SKM-1 treated with dmso at 0.1 percent for 144 hours (cell line): ENCODE measurements around the gene ZFP42.
"Not testable (repeated sequence)": the region's sequence is repeated elsewhere in the genome, so short reads cannot be mapped to it uniquely, and the experiment has no call there.

Experiments
- DNase-seq: peaks from one replicate; lab custom pipeline; 2025; ENCODE audit not compliant: unreplicated experiment; lab: John Stamatoyannopoulos, UW

The ZFP42 gene

GRCh38 chr4:188018262-188018661 lies 22.7 kb downstream of the ZFP42 start:
- DNase-seq, result no peak

GRCh38 chr4:188021548-188022249 lies 26.1 kb downstream of the ZFP42 start:
- no peak for DNase-seq

GRCh38 chr4:188023682-188024081 lies 28.1 kb downstream of the ZFP42 start:
- DNase-seq, result no peak

GRCh38 chr4:188025476-188025875 lies 29.9 kb downstream of the ZFP42 start:
- DNase-seq, result no peak

GRCh38 chr4:188029114-188029513 lies 33.5 kb downstream of the ZFP42 start:
- no peak for DNase-seq

- DNase-seq, result no peak
Observed at GRCh38 chr4:188030401-188030800, 34.8 kb downstream of the ZFP42 start.

GRCh38 chr4:188031751-188032150 lies 36.2 kb downstream of the ZFP42 start:
- DNase-seq, result no peak

GRCh38 chr4:188032170-188032569 lies 36.6 kb downstream of the ZFP42 start:
- no peak for DNase-seq

GRCh38 chr4:188032583-188032982 lies 37.0 kb downstream of the ZFP42 start:
- no peak for DNase-seq

GRCh38 chr4:188037003-188037713 lies 41.6 kb downstream of the ZFP42 start:
- DNase-seq, result no peak

- DNase-seq, result no peak
Observed at GRCh38 chr4:188041721-188042120, 46.1 kb downstream of the ZFP42 start.

GRCh38 chr4:188042191-188042590 lies 46.6 kb downstream of the ZFP42 start:
- no peak for DNase-seq

GRCh38 chr4:188043154-188043553 lies 47.6 kb downstream of the ZFP42 start:
- DNase-seq, result no peak

- not testable (repeated sequence) for DNase-seq
Observed at GRCh38 chr4:188045461-188045860, 49.9 kb downstream of the ZFP42 start.

GRCh38 chr4:188046657-188047056 lies 51.1 kb downstream of the ZFP42 start:
- no peak for DNase-seq

GRCh38 chr4:188053302-188053701 lies 57.7 kb downstream of the ZFP42 start:
- DNase-seq, result no peak
